Measurements from ENCODE around the gene SPINK6. TPM values are rescaled to one million over a fixed set of nuclear protein-coding genes. Genes with fewer than 3 reads are reported as not detected.

The SPINK6 gene
- total and polyA plus RNA-seq, 2 of the 4 experiments (the other 2 are of a cell fraction): not detected

DNA sequence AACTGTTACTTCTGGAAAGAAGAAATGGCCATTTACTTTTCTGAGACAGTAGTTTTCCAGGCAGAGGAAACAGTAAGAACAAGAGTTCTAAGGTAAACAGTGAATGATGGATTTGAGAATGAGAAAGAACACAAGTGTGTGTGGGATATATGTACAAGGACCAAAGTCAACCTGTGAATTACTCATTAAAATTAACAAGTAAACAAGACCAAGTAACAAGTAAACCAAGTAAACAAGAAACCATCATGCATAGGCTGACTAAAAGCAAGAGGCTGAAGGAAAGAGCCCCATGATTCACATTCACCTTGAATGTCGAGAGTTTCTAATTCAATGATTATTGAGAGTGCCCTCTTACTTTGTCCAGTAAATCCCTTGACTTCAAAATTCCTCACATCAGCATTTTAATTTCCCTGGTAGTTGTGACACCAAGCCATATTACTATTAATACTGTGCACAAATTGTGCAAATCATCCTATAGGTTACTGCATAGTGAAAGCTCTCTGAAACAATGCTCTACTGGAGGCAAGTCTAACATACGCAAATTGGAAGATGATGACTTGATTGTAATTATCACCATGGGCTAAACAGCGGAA lies 25.6 kb downstream of the SPINK6 start:
- TF ChIP-seq MAFK (IDR thresholded peaks at IDR 0.05; ENCODE audit: low read depth, low read length): peak; percentile 53
- TF ChIP-seq, protein P1, sequence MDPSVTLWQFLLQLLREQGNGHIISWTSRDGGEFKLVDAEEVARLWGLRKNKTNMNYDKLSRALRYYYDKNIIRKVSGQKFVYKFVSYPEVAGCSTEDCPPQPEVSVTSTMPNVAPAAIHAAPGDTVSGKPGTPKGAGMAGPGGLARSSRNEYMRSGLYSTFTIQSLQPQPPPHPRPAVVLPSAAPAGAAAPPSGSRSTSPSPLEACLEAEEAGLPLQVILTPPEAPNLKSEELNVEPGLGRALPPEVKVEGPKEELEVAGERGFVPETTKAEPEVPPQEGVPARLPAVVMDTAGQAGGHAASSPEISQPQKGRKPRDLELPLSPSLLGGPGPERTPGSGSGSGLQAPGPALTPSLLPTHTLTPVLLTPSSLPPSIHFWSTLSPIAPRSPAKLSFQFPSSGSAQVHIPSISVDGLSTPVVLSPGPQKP (IDR thresholded peaks at IDR 0.05; ENCODE audit: borderline replicate concordance, low read depth, low read length): no peak
- in situ Hi-C loops (cut with MboI; ENCODE audit: low sequenced_read_pairs): no loop called here

More for the DNA sequence above, 25.6 kb downstream of the SPINK6 start:
- Histone ChIP-seq H3K18ac (ENCODE audit: low read depth, low read length) (no peak overlapping the region), H3K36me3 (ENCODE audit: control insufficient read depth, insufficient read depth, low read length) (no peaks in the 10 kb centered on the region), H4K91ac (ENCODE audit: insufficient read depth, low read depth, low read length) (no peak overlapping the region), H3K56ac (ENCODE audit: extremely low read depth, insufficient read depth, low read length) (no peak overlapping the region), H2AK9ac (replicated peaks; ENCODE audit: low read depth, low read length, poor library complexity) (no peak overlapping the region), H4K8ac (ENCODE audit: low read depth in 2 of 2, low read length in 2 of 2) (no peak overlapping the region), H2BK15ac (ENCODE audit: low read depth, low read length) (no peak overlapping the region), H2AFZ (replicated peaks; ENCODE audit: low read length, poor library complexity) (no peak overlapping the region), H3K9ac (ENCODE audit: low read depth, low read length) (no peak overlapping the region), H3K79me1 (ENCODE audit: low read depth in 1 of 2, low read length in 2 of 2) (no peaks in the 10 kb centered on the region), H3K4me2 (ENCODE audit: low read depth, low read length) (no peak overlapping the region), H3K9me1 (ENCODE audit: insufficient read depth, low read length) (no peaks in the 10 kb centered on the region), H3K27ac (ENCODE audit: insufficient read depth, low read length) (no peak overlapping the region), H3K4me1 (ENCODE audit: control insufficient read depth, insufficient read depth, low read length) (no peaks in the 10 kb centered on the region), H2AK5ac (ENCODE audit: low read depth, low read length) (no peak overlapping the region), H3K23ac (ENCODE audit: low read depth, low read length) (no peak overlapping the region), H3K27me3 (ENCODE audit: control insufficient read depth, insufficient read depth, low read length) (no peaks in the 10 kb centered on the region), H2BK5ac (ENCODE audit: low read depth, low read length, poor library complexity, severe bottlenecking) (no peak overlapping the region), H3K4ac (ENCODE audit: low read depth, low read length) (no peak overlapping the region), H3K9me3 (ENCODE audit: control insufficient read depth, insufficient read depth, low read length) (no peaks in the 10 kb centered on the region), H3K14ac (replicated peaks; ENCODE audit: low read depth, low read length) (no peak overlapping the region), H4K5ac (ENCODE audit: low read depth, low read length) (no peak overlapping the region), H3K4me3 (ENCODE audit: insufficient read depth, low read depth, low read length) (no peak overlapping the region), H2BK120ac (ENCODE audit: low read depth, low read length) (no peak overlapping the region), H4K20me1 (ENCODE audit: insufficient read depth, low read length) (no peaks in the 10 kb centered on the region), H2BK20ac (ENCODE audit: low read depth, low read length) (no peak overlapping the region)
- CTCF ChIA-PET: no interaction called here
- WGBS, 2 experiments (ENCODE audit: extremely low coverage in 2 of 2, insufficient read length in 1 of 2): no CpG with 5 or more reads among the region's 3 CpGs
- dilution Hi-C loops (cut with HindIII; ENCODE audit: low sequenced_read_pairs, unreplicated experiment) (no loop called here), intact Hi-C loops (cut with micrococcal nuclease) (no loop called here)
- no TSS peak for BruUV-seq (replicated peaks)
- POLR2A ChIA-PET (ENCODE audit: unreplicated experiment): no interaction called here
- DNase-seq (no peak), ATAC-seq (ENCODE audit: low read depth) (no peak)

Data from IMR-90 (cell line).